H1 (cell line): ENCODE results near the gene HECTD3. TPM values are rescaled to one million over a fixed set of nuclear protein-coding genes. Genes with fewer than 3 reads are reported as not detected.

Experiments used
- EP300 ChIP-seq, 2 experiments: IDR thresholded peaks; 1 replicate in 1 of 2; 2 replicates in 1 of 2; pipeline ENCODE4 v1.6.1; 2011 to 2012; ENCODE audit warnings: low read depth in 2 of 2, low read length in 2 of 2, mild to moderate bottlenecking in 2 of 2, borderline replicate concordance in 1 of 2, inconsistent platforms in 1 of 2, moderate library complexity in 1 of 2
- GTF2F1 ChIP-seq: IDR thresholded peaks from 2 replicates; pipeline ENCODE4 v1.6.1; 2012; ENCODE audit warnings: low read depth, low read length, improper control_type of control experiment, borderline replicate concordance
- TAF1 ChIP-seq: IDR thresholded peaks from 2 replicates; pipeline ENCODE4 v1.6.1; 2011; ENCODE audit warnings: mild to moderate bottlenecking, low read depth, low read length
- TAF7 ChIP-seq: optimal IDR thresholded peaks from 2 replicates; pipeline ENCODE3; 2011; ENCODE audit warnings: low read depth, mild to moderate bottlenecking, inconsistent platforms, low read length, moderate library complexity, borderline replicate concordance
- polyA plus RNA-seq, 7 experiments: library from polyadenylated mRNA; depleted of rRNA in 3 of 7; stranded (reverse) in 5 of 7; unstranded in 2 of 7; fragments of >200 nt in 5 of 7; fragments of 200-250 nt in 2 of 7; gene quantifications; 1 replicate in 5 of 7; 2 replicates in 1 of 7; 4 replicates in 1 of 7; pipeline versions ENCODE4 v1.2.1 to v1.2.3, GENCODE V29; 2011 to 2013; ENCODE audit warnings: missing spikeins in 2 of 7, mixed read lengths in 2 of 7
- total RNA-seq: library from RNA; stranded (reverse); fragmentation: NEBNext Ultra II Directional; extraction: Animal tissue kit (Norgen Biotek cat#: 25700); gene quantifications from 2 replicates; pipeline ENCODE4 v1.2.1, GENCODE V29; 2021

The HECTD3 gene
- total and polyA plus RNA-seq, 2 of the 8 experiments (the other 6 are each of a cell fraction or from before 2014, with no cell fraction given): 32.9 to 52.7 TPM

GRCh38 chr1:45010855-45011811 lies at the start of gene HECTD3 (continued):
- peak; percentile 25; the same call in 1 of the 2 replicates for TF ChIP-seq TAF1
- TF ChIP-seq EP300 (IDR thresholded peaks at IDR 0.05; ENCODE audit: borderline replicate concordance in 1 of 2, low read depth in 2 of 2, low read length in 2 of 2): no peak
- TF ChIP-seq GTF2F1: no peak
- TF ChIP-seq TAF7: no peak
